H9 (cell line): ENCODE results near the gene CTCFL. TPM values are rescaled to one million over a fixed set of nuclear protein-coding genes. Genes with fewer than 3 reads are reported as not detected.

Source experiments
- DNase-seq: peaks from one replicate; pipeline ENCODE4 v3.0.0-alpha.2; 2017
- H2AFZ ChIP-seq: one replicate; pipeline ENCODE4 v1.6.1; 2013; ENCODE audit warnings: mild to moderate bottlenecking, low read length, control low read depth, moderate library complexity
- H2AK5ac ChIP-seq: 2 replicates; pipeline ENCODE4 v1.6.1; 2013; ENCODE audit warnings: low read length, control low read depth, mixed read lengths; ENCODE audit not compliant: insufficient read length
- H2BK120ac ChIP-seq: one replicate; pipeline ENCODE4 v1.6.1; 2013; ENCODE audit warnings: low read depth, mild to moderate bottlenecking, low read length, control low read depth, inconsistent platforms; ENCODE audit not compliant: poor library complexity, severe bottlenecking
- H2BK12ac ChIP-seq: 2 replicates; pipeline ENCODE4 v1.6.1; 2013; ENCODE audit warnings: low read length, control low read depth, mixed read lengths, low read depth; ENCODE audit not compliant: insufficient read length
- H2BK15ac ChIP-seq: 2 replicates; pipeline ENCODE4 v1.6.1; 2013; ENCODE audit warnings: low read depth, low read length, control low read depth
- H2BK20ac ChIP-seq: one replicate; pipeline ENCODE4 v1.6.1; 2013; ENCODE audit warnings: low read depth, mild to moderate bottlenecking, low read length, control low read depth, inconsistent platforms; ENCODE audit not compliant: poor library complexity, severe bottlenecking
- H2BK5ac ChIP-seq: 2 replicates; pipeline ENCODE4 v1.6.1; 2013; ENCODE audit warnings: low read length, control low read depth, mixed read lengths; ENCODE audit not compliant: insufficient read length
- H3K14ac ChIP-seq: 2 replicates; pipeline ENCODE4 v1.6.1; 2013; ENCODE audit warnings: low read length, control low read depth; ENCODE audit not compliant: insufficient read depth
- H3K18ac ChIP-seq: 2 replicates; pipeline ENCODE4 v1.6.1; 2013; ENCODE audit warnings: low read depth, mild to moderate bottlenecking, mixed read lengths, low read length, control low read depth; ENCODE audit not compliant: insufficient read length
- H3K23ac ChIP-seq: 2 replicates; pipeline ENCODE4 v1.6.1; 2013; ENCODE audit warnings: low read length, control low read depth, mixed read lengths, low read depth; ENCODE audit not compliant: insufficient read length
- H3K23me2 ChIP-seq: 2 replicates; pipeline ENCODE4 v1.6.1; 2013; ENCODE audit warnings: low read depth, mild to moderate bottlenecking, mixed read lengths, low read length, control low read depth; ENCODE audit not compliant: insufficient read length, poor library complexity, severe bottlenecking
- H3K27ac ChIP-seq: 2 replicates; pipeline ENCODE4 v1.5.1; 2013; ENCODE audit warnings: low read length, control low read depth, mixed read lengths, low read depth; ENCODE audit not compliant: insufficient read length
- H3K27me3 ChIP-seq: 2 replicates; pipeline ENCODE4 v1.6.1; 2013; ENCODE audit warnings: low read length, control low read depth, inconsistent platforms; ENCODE audit not compliant: insufficient read depth
- H3K4ac ChIP-seq: 2 replicates; pipeline ENCODE4 v1.6.1; 2013; ENCODE audit warnings: low read depth, mild to moderate bottlenecking, control low read depth, inconsistent platforms, low read length, moderate library complexity
- H3K4me1 ChIP-seq: 2 replicates; pipeline ENCODE4 v1.6.1; 2013; ENCODE audit warnings: low read length, control low read depth, inconsistent platforms; ENCODE audit not compliant: insufficient read depth
- H3K4me2 ChIP-seq: 2 replicates; pipeline ENCODE4 v1.6.1; 2013; ENCODE audit warnings: low read length, control low read depth, mixed read lengths; ENCODE audit not compliant: insufficient read length, insufficient read depth
- H3K56ac ChIP-seq: 2 replicates; pipeline ENCODE4 v1.6.1; 2013; ENCODE audit warnings: low read depth, mild to moderate bottlenecking, mixed read lengths, low read length, control low read depth; ENCODE audit not compliant: insufficient read length
- H3K79me1 ChIP-seq: 2 replicates; pipeline ENCODE4 v1.6.1; 2013; ENCODE audit warnings: low read depth, mild to moderate bottlenecking, moderate library complexity, low read length, control low read depth, inconsistent platforms; ENCODE audit not compliant: insufficient read depth, poor library complexity, severe bottlenecking
- H3K79me2 ChIP-seq: 2 replicates; pipeline ENCODE4 v1.6.1; 2013; ENCODE audit warnings: low read length, control low read depth, inconsistent platforms; ENCODE audit not compliant: insufficient read depth
- H3K9ac ChIP-seq: 2 replicates; pipeline ENCODE4 v1.6.1; 2013; ENCODE audit warnings: low read length, control low read depth, mixed read lengths; ENCODE audit not compliant: insufficient read length; ENCODE audit errors: extremely low read depth
- H3K9me3 ChIP-seq: one replicate; pipeline ENCODE4 v1.6.1; 2013; ENCODE audit warnings: low read depth, low read length, inconsistent platforms; ENCODE audit not compliant: control insufficient read depth
- H3T11ph ChIP-seq: one replicate; pipeline ENCODE4 v1.6.1; 2013; ENCODE audit warnings: mild to moderate bottlenecking, low read length, control low read depth, inconsistent platforms
- H4K20me1 ChIP-seq: one replicate; pipeline ENCODE4 v1.6.1; 2013; ENCODE audit not compliant: control insufficient read depth, insufficient read length, insufficient read depth
- H4K5ac ChIP-seq: 2 replicates; pipeline ENCODE4 v1.6.1; 2013; ENCODE audit warnings: low read depth, mild to moderate bottlenecking, mixed read lengths, low read length, control low read depth; ENCODE audit not compliant: insufficient read length
- H4K8ac ChIP-seq: replicated peaks from 2 replicates; pipeline ENCODE4 v1.6.1; 2013; ENCODE audit warnings: low read length, control low read depth, mixed read lengths, low read depth; ENCODE audit not compliant: insufficient read length
- H4K91ac ChIP-seq: 2 replicates; pipeline ENCODE4 v1.6.1; 2013; ENCODE audit warnings: low read depth, mild to moderate bottlenecking, moderate library complexity, mixed read lengths, low read length, control low read depth; ENCODE audit not compliant: insufficient read length
- H3K27ac Mint-ChIP-seq, 3 experiments: 2 replicates in 2 of 3; 3 replicates in 1 of 3; pipeline ENCODE4 v1.8.0; 2020 to 2021; ENCODE audit warnings: mixed read lengths in 3 of 3, mild to moderate bottlenecking in 1 of 3, moderate library complexity in 1 of 3
- H3K27me3 Mint-ChIP-seq: 2 replicates; pipeline ENCODE4 v1.8.0; 2021; ENCODE audit warnings: low read depth, mild to moderate bottlenecking, moderate library complexity, mixed read lengths
- H3K36me3 Mint-ChIP-seq, 3 experiments: 2 replicates in 2 of 3; 3 replicates in 1 of 3; pipeline ENCODE4 v1.8.0; 2020 to 2021; ENCODE audit warnings: low read depth in 3 of 3, mixed read lengths in 3 of 3; ENCODE audit not compliant: insufficient read depth in 1 of 3
- H3K4me1 Mint-ChIP-seq, 2 experiments: 2 replicates each; pipeline ENCODE4 v1.8.0; 2020; ENCODE audit warnings: mixed read lengths in 2 of 2
- H3K4me3 Mint-ChIP-seq, 2 experiments: 2 replicates in 1 of 2; 3 replicates in 1 of 2; pipeline ENCODE4 v1.8.0; 2020 to 2021; ENCODE audit warnings: mild to moderate bottlenecking in 2 of 2, mixed read lengths in 2 of 2, moderate library complexity in 1 of 2
- H3K9me3 Mint-ChIP-seq, 2 experiments: 2 replicates in 1 of 2; 3 replicates in 1 of 2; pipeline ENCODE4 v1.8.0; 2020; ENCODE audit warnings: mild to moderate bottlenecking in 2 of 2, mixed read lengths in 2 of 2, moderate library complexity in 1 of 2
- CTCF ChIP-seq: fragments of 200-600 bp; sonication (generic); conservative IDR thresholded peaks from 3 replicates; pipeline ENCODE4 v1.8.0; 2021; ENCODE audit warnings: antibody characterized with exemption, mild to moderate bottlenecking
- WGBS: extraction: QIAGEN DNeasy Blood & Tissue Kit; methylation state at CpG from one replicate; pipeline ENCODE4 v1.1.7; 2013; ENCODE audit warnings: missing lambda C conversion rate, low lambda C conversion rate, mixed read lengths; ENCODE audit not compliant: insufficient read length; ENCODE audit errors: extremely low coverage; 5-methylcytosine and 5-hydroxymethylcytosine counted together
- total RNA-seq: library from RNA; stranded (reverse); gene quantifications from 2 replicates; pipeline ENCODE4 v1.2.1, GENCODE V29; 2021

The CTCFL gene
- total RNA-seq, 1 experiment from 2014 or later: 0.90 TPM

- Histone ChIP-seq H3K18ac (no peak overlapping the region), H3K27me3 (no peaks in the 10 kb centered on the region; the same call in none of the 2 replicates), H3K56ac (no peak overlapping the region), H2AK5ac (no peak overlapping the region), H3K14ac (no peak overlapping the region), H3K4ac (no peak overlapping the region), H3K4me1 (no peaks in the 10 kb centered on the region), H3T11ph (no peak overlapping the region), H4K20me1 (no peaks in the 10 kb centered on the region), H3K79me1 (no peaks in the 10 kb centered on the region), H2BK20ac (no peak overlapping the region), H3K23me2 (no peaks in the 10 kb centered on the region), H2AFZ (no peak overlapping the region), H2BK120ac (no peak overlapping the region), H4K8ac (no peak overlapping the region), H3K23ac (no peak overlapping the region), H2BK5ac (no peak overlapping the region), H4K91ac (no peak overlapping the region), H3K27ac (no peak overlapping the region), H3K4me2 (no peak overlapping the region), H2BK15ac (no peak overlapping the region), H3K79me2 (no peaks in the 10 kb centered on the region), H3K9me3 (no peaks in the 10 kb centered on the region), H2BK12ac (no peak overlapping the region), H4K5ac (no peak overlapping the region), H3K9ac (no peak overlapping the region)
- no peak overlapping the region; a peak in 1 of 7 replicates for H3K27ac Mint-ChIP-seq
- H3K9me3 Mint-ChIP-seq: no peaks in the 10 kb centered on the region
- no peak for DNase-seq
- no peak overlapping the region for H3K4me3 Mint-ChIP-seq
- peaks cover 15% of the 10 kb centered on the region for H3K27me3 Mint-ChIP-seq
- H3K36me3 Mint-ChIP-seq: no peaks in the 10 kb centered on the region
- H3K4me1 Mint-ChIP-seq: peaks cover 18 to 20% of the 10 kb centered on the region in 2 experiments
- peak; percentile 16; the same call in 1 of the 3 replicates for TF ChIP-seq CTCF
- no CpG with 5 or more reads among the region's 12 CpGs for WGBS
Observed at GRCh38 chr20:57545927-57546662, 21.2 kb upstream of the CTCFL start.
